ENCODE results near the gene ACTL8. TPM values are rescaled to one million over a fixed set of nuclear protein-coding genes. Genes with fewer than 3 reads are reported as not detected.

ACTL8 gene
- total and polyA plus RNA-seq, 2 experiments from 2014 or later, result 0.34 TPM; not detected in 1

GRCh38 chr1:17739050-17739449, 16.1 kb upstream of the ACTL8 start:
- Histone ChIP-seq H3K27me3 (peaks cover 3% of the 10 kb centered on the region), H3K79me2 (no peaks in the 10 kb centered on the region)
- TF ChIP-seq CTCF (IDR thresholded peaks at IDR 0.05; ENCODE audit: poor library complexity) (no peak), EZH2phosphoT487 (IDR thresholded peaks at IDR 0.05; ENCODE audit: low read depth, severe bottlenecking, unreplicated experiment) (no peak), EZH2 (IDR thresholded peaks at IDR 0.05; ENCODE audit: borderline replicate concordance) (no peak)

DNA sequence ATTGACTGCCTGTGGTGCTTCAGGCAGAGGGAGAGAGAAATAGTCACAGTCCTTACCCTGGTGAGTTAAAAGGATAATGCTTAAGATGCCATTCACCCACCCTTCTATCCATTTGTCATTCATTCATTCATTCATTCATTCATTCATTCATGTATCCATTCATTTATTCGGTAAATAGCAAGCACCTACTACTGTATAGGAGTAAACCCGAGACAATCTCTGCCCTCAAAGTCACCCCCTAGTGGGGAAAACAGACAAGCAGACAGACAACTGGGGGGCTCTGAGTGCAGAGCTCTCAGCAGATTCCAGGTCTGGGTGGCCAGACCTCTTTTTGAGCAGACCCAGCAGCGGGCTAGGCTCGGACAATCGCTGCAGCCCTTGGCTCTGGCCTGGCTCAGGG, 14.1 kb upstream of the ACTL8 start:
- no peak overlapping the region for H3K27ac ChIP-seq
- H3K9me2 ChIP-seq (replicated peaks; ENCODE audit: insufficient read depth), result no peaks in the 10 kb centered on the region
- peaks cover 6% of the 10 kb centered on the region for H3K27me3 ChIP-seq
- no peak overlapping the region for H3K4me2 ChIP-seq
- no peaks in the 10 kb centered on the region for H3K79me2 ChIP-seq
- 86% methylated on average over 5 of the region's 5 CpGs for WGBS (ENCODE audit: low lambda C conversion rate, missing lambda C conversion rate)
- TF ChIP-seq EZH2phosphoT487 (IDR thresholded peaks at IDR 0.05; ENCODE audit: low read depth, severe bottlenecking, unreplicated experiment), result no peak
- H3K36me3 ChIP-seq (replicated peaks; ENCODE audit: insufficient read depth, low read depth), result no peaks in the 10 kb centered on the region
- no peak for DNase-seq (ENCODE audit: low spot score)
- no peaks in the 10 kb centered on the region for H4K20me1 ChIP-seq (ENCODE audit: insufficient read depth, poor library complexity, severe bottlenecking)
- no peak overlapping the region for H2AFZ ChIP-seq
- H3K9me3 ChIP-seq (ENCODE audit: low read depth), result no peaks in the 10 kb centered on the region
- H3K4me3 ChIP-seq, result no peak overlapping the region
- no peaks in the 10 kb centered on the region for H3K4me1 ChIP-seq (ENCODE audit: insufficient read depth)

More at GRCh38 chr1:17739050-17739449, 16.1 kb upstream of the ACTL8 start:
- H3K4me2 ChIP-seq, result no peak overlapping the region
- no peak overlapping the region for H2AFZ ChIP-seq
- no peaks in the 10 kb centered on the region for H4K20me1 ChIP-seq (ENCODE audit: insufficient read depth, poor library complexity, severe bottlenecking)
- no peak overlapping the region for H3K4me3 ChIP-seq
- no peaks in the 10 kb centered on the region for H3K4me1 ChIP-seq (ENCODE audit: insufficient read depth)
- H3K9me2 ChIP-seq (replicated peaks; ENCODE audit: insufficient read depth), result no peaks in the 10 kb centered on the region
- no peak overlapping the region for H3K27ac ChIP-seq
- H3K9me3 ChIP-seq (ENCODE audit: low read depth), result no peaks in the 10 kb centered on the region
- no peak for DNase-seq (ENCODE audit: low spot score)
- no peaks in the 10 kb centered on the region for H3K36me3 ChIP-seq (replicated peaks; ENCODE audit: insufficient read depth, low read depth)

GRCh38 chr1:17742583-17742982, 12.6 kb upstream of the ACTL8 start:
- H3K79me2 ChIP-seq, result no peaks in the 10 kb centered on the region
- peak overlapping the region; percentile 53 for H3K4me2 ChIP-seq
- H2AFZ ChIP-seq, result no peak overlapping the region
- H3K9me2 ChIP-seq (replicated peaks; ENCODE audit: insufficient read depth), result no peaks in the 10 kb centered on the region
- TF ChIP-seq CTCF (IDR thresholded peaks at IDR 0.05; ENCODE audit: poor library complexity), result no peak
- no peak for TF ChIP-seq EZH2phosphoT487 (IDR thresholded peaks at IDR 0.05; ENCODE audit: low read depth, severe bottlenecking, unreplicated experiment)
- peaks cover 6% of the 10 kb centered on the region for H3K27me3 ChIP-seq
- DNase-seq (ENCODE audit: low spot score), result peak; percentile 40
- no peak overlapping the region for H3K4me3 ChIP-seq
- no peaks in the 10 kb centered on the region for H3K4me1 ChIP-seq (ENCODE audit: insufficient read depth)
- WGBS (ENCODE audit: low lambda C conversion rate, missing lambda C conversion rate), result 50% methylated on average over 5 of the region's 5 CpGs
- no peaks in the 10 kb centered on the region for H3K36me3 ChIP-seq (replicated peaks; ENCODE audit: insufficient read depth, low read depth)
- H3K9me3 ChIP-seq (ENCODE audit: low read depth), result no peaks in the 10 kb centered on the region
- peak overlapping the region; percentile 47 for H3K27ac ChIP-seq
- H4K20me1 ChIP-seq (ENCODE audit: insufficient read depth, poor library complexity, severe bottlenecking), result no peaks in the 10 kb centered on the region

DNA sequence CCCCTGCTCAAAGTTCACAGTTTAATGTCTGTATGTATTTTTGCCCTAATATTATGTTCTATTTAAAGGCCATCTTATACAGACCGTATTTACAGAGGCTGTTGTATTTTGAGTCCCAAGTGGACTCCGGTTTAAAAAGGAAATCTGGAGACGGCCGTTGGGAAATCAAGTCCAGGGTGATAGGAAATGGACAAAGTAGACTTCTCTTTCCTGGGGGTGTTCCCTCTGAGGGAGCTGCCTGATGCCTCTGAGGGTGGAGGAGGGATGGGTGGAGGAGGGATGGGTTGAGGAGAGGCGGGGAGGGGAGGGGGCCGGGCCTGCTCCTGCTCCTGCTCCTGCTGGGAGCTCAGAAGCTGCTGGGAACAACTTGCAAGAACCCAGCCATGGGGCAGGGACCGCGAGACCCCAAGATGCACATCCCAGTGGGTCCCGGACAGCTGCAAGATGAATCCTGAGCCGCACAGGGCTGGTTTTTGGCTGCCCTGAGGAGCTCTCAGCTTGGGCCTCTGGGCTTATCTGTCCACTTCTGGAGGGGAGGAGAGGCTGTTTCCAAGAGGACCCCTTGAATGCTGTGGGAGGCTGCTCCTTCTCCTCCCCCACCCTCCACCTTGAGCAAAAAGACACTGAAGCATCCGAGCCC, 12.0 kb upstream of the ACTL8 start:
- Histone ChIP-seq H3K79me2 (no peaks in the 10 kb centered on the region), H3K36me3 (replicated peaks; ENCODE audit: insufficient read depth, low read depth) (no peaks in the 10 kb centered on the region), H3K9me3 (ENCODE audit: low read depth) (no peaks in the 10 kb centered on the region), H3K27ac (peak overlapping the region; percentile 47), H4K20me1 (ENCODE audit: insufficient read depth, poor library complexity, severe bottlenecking) (no peaks in the 10 kb centered on the region), H3K4me3 (no peak overlapping the region), H2AFZ (no peak overlapping the region), H3K4me2 (peak overlapping the region; percentile 53), H3K9me2 (replicated peaks; ENCODE audit: insufficient read depth) (no peaks in the 10 kb centered on the region), H3K27me3 (peaks cover 6% of the 10 kb centered on the region), H3K4me1 (ENCODE audit: insufficient read depth) (no peaks in the 10 kb centered on the region)
- 79% methylated on average over 10 of the region's 11 CpGs for WGBS (ENCODE audit: low lambda C conversion rate, missing lambda C conversion rate)
- DNase-seq (ENCODE audit: low spot score), result no peak
- TF ChIP-seq EZH2phosphoT487 (IDR thresholded peaks at IDR 0.05; ENCODE audit: low read depth, severe bottlenecking, unreplicated experiment), result no peak
- TF ChIP-seq CTCF (IDR thresholded peaks at IDR 0.05; ENCODE audit: poor library complexity), result no peak
- no peak for TF ChIP-seq EZH2 (IDR thresholded peaks at IDR 0.05; ENCODE audit: borderline replicate concordance)
